Astrocyte (in vitro differentiated cells and primary cell): ENCODE measurements around the gene TLCD2. TPM values are rescaled to one million over a fixed set of nuclear protein-coding genes. Genes with fewer than 3 reads are reported as not detected.
A peak's percentile ranks its signal among the peaks of the same experiment; 100 is the strongest.

ENCODE experiments used
- DNase-seq: peaks from one replicate; pipeline ENCODE4 v3.0.0-alpha.2; 2010; ENCODE audit warnings: low read depth
- FAIRE-seq: peaks from 2 replicates; lab custom pipeline; 2011; peaks lifted over from hg19 to GRCh38; lab: Jason Lieb, UNC
- H2AFZ ChIP-seq: 2 replicates; pipeline ENCODE4 v1.6.0; 2012; ENCODE audit warnings: low read depth, low read length, inconsistent platforms
- H3K27ac ChIP-seq: 2 replicates; pipeline ENCODE4 v1.5.1; 2011; ENCODE audit warnings: low read depth, low read length, inconsistent platforms
- H3K27me3 ChIP-seq: 2 replicates; pipeline ENCODE4 v1.6.0; 2011; ENCODE audit warnings: low read length, inconsistent platforms; ENCODE audit not compliant: insufficient read depth
- H3K36me3 ChIP-seq: 2 replicates; pipeline ENCODE4 v1.5.1; 2011; ENCODE audit warnings: low read length, inconsistent platforms; ENCODE audit not compliant: insufficient read depth
- H3K4me1 ChIP-seq: 2 replicates; pipeline ENCODE4 v1.5.1; 2011; ENCODE audit warnings: low read length, inconsistent platforms; ENCODE audit not compliant: insufficient read depth
- H3K4me2 ChIP-seq: 2 replicates; pipeline ENCODE4 v1.6.0; 2012; ENCODE audit warnings: low read length, inconsistent platforms
- H3K4me3 ChIP-seq: 2 replicates; pipeline ENCODE4 v1.5.1; 2011; ENCODE audit warnings: low read depth, mild to moderate bottlenecking, low read length, inconsistent platforms; ENCODE audit not compliant: insufficient read depth
- H3K79me2 ChIP-seq: 2 replicates; pipeline ENCODE4 v1.6.0; 2012; ENCODE audit warnings: mild to moderate bottlenecking, low read length, inconsistent platforms; ENCODE audit not compliant: insufficient read depth
- H3K9ac ChIP-seq: 2 replicates; pipeline ENCODE4 v1.6.0; 2012; ENCODE audit warnings: mild to moderate bottlenecking, low read length, inconsistent platforms
- H3K9me3 ChIP-seq: 2 replicates; pipeline ENCODE4 v1.5.1; 2012; ENCODE audit warnings: low read depth, mild to moderate bottlenecking, low read length, inconsistent platforms; ENCODE audit not compliant: insufficient read depth
- H4K20me1 ChIP-seq: 2 replicates; pipeline ENCODE4 v1.6.0; 2012; ENCODE audit warnings: low read length, inconsistent platforms; ENCODE audit not compliant: insufficient read depth
- H3K27ac Mint-ChIP-seq: one replicate; pipeline ENCODE4 v1.8.0; 2021; ENCODE audit warnings: mild to moderate bottlenecking, mixed read lengths; ENCODE audit not compliant: unreplicated experiment
- H3K27me3 Mint-ChIP-seq: one replicate; pipeline ENCODE4 v1.8.0; 2021; ENCODE audit warnings: low read depth, mixed read lengths; ENCODE audit not compliant: unreplicated experiment
- H3K36me3 Mint-ChIP-seq: one replicate; pipeline ENCODE4 v1.8.0; 2021; ENCODE audit warnings: low read depth, mixed read lengths; ENCODE audit not compliant: unreplicated experiment
- H3K4me1 Mint-ChIP-seq: one replicate; pipeline ENCODE4 v1.8.0; 2021; ENCODE audit warnings: low read depth, mixed read lengths; ENCODE audit not compliant: unreplicated experiment
- H3K4me3 Mint-ChIP-seq: one replicate; pipeline ENCODE4 v1.8.0; 2021; ENCODE audit warnings: mild to moderate bottlenecking, moderate library complexity, mixed read lengths; ENCODE audit not compliant: unreplicated experiment
- H3K9me3 Mint-ChIP-seq: one replicate; pipeline ENCODE4 v1.8.0; 2021; ENCODE audit warnings: mild to moderate bottlenecking, mixed read lengths; ENCODE audit not compliant: unreplicated experiment
- CTCF ChIP-seq: IDR thresholded peaks from 2 replicates; pipeline ENCODE4 v1.5.1; 2011; ENCODE audit warnings: low read depth, mild to moderate bottlenecking, inconsistent platforms, low read length, moderate library complexity; ENCODE audit not compliant: insufficient read depth
- EZH2 ChIP-seq: IDR thresholded peaks from 2 replicates; pipeline ENCODE4 v1.6.1; 2012; ENCODE audit warnings: mild to moderate bottlenecking, low read length, inconsistent platforms; ENCODE audit not compliant: insufficient read depth
- total RNA-seq: library from RNA; stranded (reverse); gene quantifications from 2 replicates; pipeline ENCODE4 v1.2.1, GENCODE V29; 2021

TLCD2 gene
- total RNA-seq, 1 donor from 2014 or later, result 6.0 TPM

- Histone ChIP-seq H3K79me2 (peaks cover 49% of the 10 kb centered on the region), H3K9me3 (no peaks in the 10 kb centered on the region), H3K27ac (peak within 1 kb of the TSS; percentile 73), H3K9ac (peak within 1 kb of the TSS; percentile 90), H3K4me1 (peaks cover 6% of the 10 kb centered on the region), H3K4me2 (peak within 1 kb of the TSS; percentile 85), H3K4me3 (peak within 1 kb of the TSS; percentile 79), H4K20me1 (peaks cover 47% of the 10 kb centered on the region), H2AFZ (peak within 1 kb of the TSS; percentile 76), H3K27me3 (no peaks in the 10 kb centered on the region), H3K36me3 (peaks cover 33% of the 10 kb centered on the region)
- peak; percentile 55 for FAIRE-seq
- peak; percentile 89 for DNase-seq
- TF ChIP-seq CTCF (no peak), EZH2 (no peak)
- Mint-ChIP-seq H3K36me3 (peaks cover 18% of the 10 kb centered on the region), H3K27ac (peak within 1 kb of the TSS; percentile 98), H3K4me3 (peak within 1 kb of the TSS; percentile 98), H3K27me3 (no peaks in the 10 kb centered on the region), H3K9me3 (no peaks in the 10 kb centered on the region), H3K4me1 (peaks cover 20% of the 10 kb centered on the region)
Observed at GRCh38 chr17:1684378-1685189, 25.6 kb downstream of the TLCD2 start, which contains the start of gene PRPF8. Gene PRPF8 (minus strand): TSS chr17:1684867. CDS start chr17:1684571, 296 bp downstream.

GRCh38 chr17:1683459-1683858 lies 26.7 kb downstream of the TLCD2 start:
- peaks cover 20% of the 10 kb centered on the region for H3K4me1 Mint-ChIP-seq
- Histone ChIP-seq H3K79me2 (peaks cover 55% of the 10 kb centered on the region), H3K9ac (peak overlapping the region; percentile 90), H3K27me3 (no peaks in the 10 kb centered on the region), H3K27ac (no peak overlapping the region), H3K4me3 (peak overlapping the region; percentile 79), H4K20me1 (peaks cover 58% of the 10 kb centered on the region), H3K9me3 (no peaks in the 10 kb centered on the region), H3K36me3 (peaks cover 42% of the 10 kb centered on the region), H3K4me2 (peak overlapping the region; percentile 85), H3K4me1 (peaks cover 6% of the 10 kb centered on the region), H2AFZ (no peak overlapping the region)
- TF ChIP-seq CTCF, result no peak
- TF ChIP-seq EZH2, result no peak
- peak overlapping the region; percentile 98 for H3K4me3 Mint-ChIP-seq
- no peak for FAIRE-seq
- no peak for DNase-seq
- H3K27ac Mint-ChIP-seq, result peak overlapping the region; percentile 98
- no peaks in the 10 kb centered on the region for H3K27me3 Mint-ChIP-seq
- peaks cover 24% of the 10 kb centered on the region for H3K36me3 Mint-ChIP-seq
- H3K9me3 Mint-ChIP-seq, result no peaks in the 10 kb centered on the region

GRCh38 chr17:1676401-1676800 lies 33.8 kb downstream of the TLCD2 start:
- Histone ChIP-seq H3K79me2 (peaks cover 35% of the 10 kb centered on the region), H4K20me1 (peaks cover 64% of the 10 kb centered on the region), H3K4me1 (peaks cover 3% of the 10 kb centered on the region), H3K4me3 (no peak overlapping the region), H3K27ac (no peak overlapping the region), H3K4me2 (no peak overlapping the region), H3K27me3 (no peaks in the 10 kb centered on the region), H3K36me3 (peaks cover 83% of the 10 kb centered on the region), H2AFZ (no peak overlapping the region), H3K9me3 (no peaks in the 10 kb centered on the region), H3K9ac (no peak overlapping the region)
- no peak for FAIRE-seq
- no peaks in the 10 kb centered on the region for H3K4me1 Mint-ChIP-seq
- H3K27ac Mint-ChIP-seq, result peak overlapping the region; percentile 20
- no peak overlapping the region for H3K4me3 Mint-ChIP-seq
- no peaks in the 10 kb centered on the region for H3K9me3 Mint-ChIP-seq
- no peak for DNase-seq
- H3K27me3 Mint-ChIP-seq, result no peaks in the 10 kb centered on the region
- peaks cover 47% of the 10 kb centered on the region for H3K36me3 Mint-ChIP-seq
- no peak for TF ChIP-seq CTCF
- no peak for TF ChIP-seq EZH2
